Keratinocyte (primary cell): ENCODE results near the gene IL17RC. TPM values are rescaled to one million over a fixed set of nuclear protein-coding genes. Genes with fewer than 3 reads are reported as not detected.

Experiments used
- DNase-seq: peaks from one replicate; pipeline ENCODE4 v3.0.0-alpha.2; 2011; ENCODE audit warnings: low read depth, missing footprints, low spot score
- FAIRE-seq: peaks from 2 replicates; lab custom pipeline; 2011; peaks lifted over from hg19 to GRCh38; lab: Jason Lieb, UNC
- H2AFZ ChIP-seq: 2 replicates; pipeline ENCODE4 v1.6.0; 2012; ENCODE audit warnings: low read length, control low read depth, inconsistent platforms; ENCODE audit not compliant: control insufficient read depth
- H3K27ac ChIP-seq: 2 replicates; pipeline ENCODE4 v1.5.1; 2011; ENCODE audit warnings: low read length; ENCODE audit not compliant: control insufficient read depth, insufficient read depth
- H3K27me3 ChIP-seq: 3 replicates; pipeline ENCODE4 v1.6.0; 2011; ENCODE audit warnings: low read length; ENCODE audit not compliant: control insufficient read depth, insufficient read depth; ENCODE audit errors: extremely low read depth
- H3K36me3 ChIP-seq, 2 experiments: 2 replicates in 1 of 2; 3 replicates in 1 of 2; pipeline ENCODE4 v1.5.1; 2011; ENCODE audit warnings: low read length in 2 of 2, mild to moderate bottlenecking in 1 of 2; ENCODE audit not compliant: control insufficient read depth in 2 of 2, insufficient read depth in 2 of 2; ENCODE audit errors: extremely low read depth in 1 of 2
- H3K4me1 ChIP-seq: 3 replicates; pipeline ENCODE4 v1.5.1; 2011; ENCODE audit warnings: low read length; ENCODE audit not compliant: control insufficient read depth, insufficient read depth; ENCODE audit errors: extremely low read depth
- H3K4me2 ChIP-seq: 3 replicates; pipeline ENCODE4 v1.6.0; 2011; ENCODE audit warnings: low read depth, low read length; ENCODE audit not compliant: control insufficient read depth, insufficient read depth; ENCODE audit errors: extremely low read depth
- H3K4me3 ChIP-seq, 3 experiments: fragments of 200-600 bp in 1 of 3; sonication (generic) in 1 of 3; 2 replicates in 2 of 3; 3 replicates in 1 of 3; pipeline ENCODE4 v1.5.1; 2011 to 2016; ENCODE audit warnings: low read length in 3 of 3, mild to moderate bottlenecking in 3 of 3, control low read depth in 2 of 3, inconsistent platforms in 1 of 3, low read depth in 1 of 3, mixed read lengths in 1 of 3, mixed run types in 1 of 3, moderate library complexity in 1 of 3; ENCODE audit not compliant: control insufficient read depth in 2 of 3, insufficient read depth in 2 of 3; ENCODE audit errors: extremely low read depth in 1 of 3
- H3K79me2 ChIP-seq: 2 replicates; pipeline ENCODE4 v1.6.0; 2012; ENCODE audit warnings: low read length; ENCODE audit not compliant: control insufficient read depth, insufficient read depth
- H3K9ac ChIP-seq: 3 replicates; pipeline ENCODE4 v1.6.0; 2011; ENCODE audit warnings: low read length; ENCODE audit not compliant: control insufficient read depth, insufficient read depth; ENCODE audit errors: extremely low read depth
- H3K9me1 ChIP-seq: 3 replicates; pipeline ENCODE4 v1.6.0; 2011; ENCODE audit warnings: low read length; ENCODE audit not compliant: control insufficient read depth, insufficient read depth; ENCODE audit errors: extremely low read depth
- H3K9me3 ChIP-seq: 2 replicates; pipeline ENCODE4 v1.5.1; 2012; ENCODE audit warnings: low read depth, low read length; ENCODE audit not compliant: control insufficient read depth
- H4K20me1 ChIP-seq: 3 replicates; pipeline ENCODE4 v1.6.0; 2011; ENCODE audit warnings: low read length; ENCODE audit not compliant: control insufficient read depth, insufficient read depth; ENCODE audit errors: extremely low read depth
- CTCF ChIP-seq, 3 experiments: IDR thresholded peaks in 1 of 3; conservative IDR thresholded peaks in 1 of 3; optimal IDR thresholded peaks in 1 of 3; 2 replicates in 2 of 3; 3 replicates in 1 of 3; pipeline versions ENCODE3 to v1.5.1; 2011; ENCODE audit warnings: low read length in 3 of 3, mild to moderate bottlenecking in 3 of 3, moderate library complexity in 2 of 3, control low read depth in 1 of 3, inconsistent platforms in 1 of 3; ENCODE audit not compliant: insufficient read depth in 2 of 3; ENCODE audit errors: extremely low read depth in 1 of 3
- EZH2 ChIP-seq: IDR thresholded peaks from one replicate; pipeline ENCODE4 v1.6.1; 2012; ENCODE audit warnings: inconsistent platforms, mild to moderate bottlenecking, low read length, moderate library complexity
- dilution Hi-C: fragments of 300-500 bp; cut with MboI; formaldehyde crosslinking; loops from one replicate; pipeline ENCODE4 v1.7.0; 2020; ENCODE audit warnings: low sequenced_read_pairs; ENCODE audit not compliant: extremely low pct_ligation_motif_present
- polyA plus RNA-seq, 5 experiments: library from polyadenylated mRNA; depleted of rRNA in 3 of 5; stranded (reverse) in 3 of 5; stranded (forward) in 1 of 5; unstranded in 1 of 5; fragments of >200 nt; gene quantifications; 1 replicate in 1 of 5; 2 replicates in 3 of 5; 3 replicates in 1 of 5; pipeline versions ENCODE4 v1.2.1 to v1.2.3, GENCODE V29; 2011 to 2012; ENCODE audit warnings: missing spikeins in 2 of 5, low read depth in 1 of 5, low replicate concordance in 1 of 5

The IL17RC gene
- polyA plus RNA-seq, 1 donor (not counting 4 experiments of a cell fraction or from before 2014, with no cell fraction given), result 6.3 TPM

- no peak overlapping the region for H3K9ac ChIP-seq
- dilution Hi-C loops, result no loop called here
These were observed 26.2 kb downstream of the IL17RC start for GRCh38 chr3:9942934-9943690.

GRCh38 chr3:9944271-9944670, 27.4 kb downstream of the IL17RC start:
- Histone ChIP-seq H3K4me1 (peaks cover 5% of the 10 kb centered on the region), H3K79me2 (no peaks in the 10 kb centered on the region), H3K4me3 (no peak overlapping the region), H3K27ac (no peak overlapping the region), H2AFZ (no peak overlapping the region), H3K9ac (no peak overlapping the region), H4K20me1 (no peaks in the 10 kb centered on the region), H3K4me2 (no peak overlapping the region), H3K9me3 (no peaks in the 10 kb centered on the region), H3K27me3 (no peaks in the 10 kb centered on the region), H3K9me1 (no peaks in the 10 kb centered on the region), H3K36me3 (peaks cover 0 to 15% of the 10 kb centered on the region in 2 experiments)
- TF ChIP-seq CTCF (optimal IDR thresholded peaks at IDR 0.05 in 1 of 3, IDR thresholded peaks at IDR 0.05 in 1 of 3, conservative IDR thresholded peaks at IDR 0.05 in 1 of 3; ENCODE audit: extremely low read depth in 1 of 3, insufficient read depth in 2 of 3, low read length in 3 of 3) (no peak), EZH2 (no peak)
- DNase-seq (no peak), FAIRE-seq (no peak)
- dilution Hi-C loops, result no loop called here

More at GRCh38 chr3:9942934-9943690, 26.2 kb downstream of the IL17RC start:
- no peak overlapping the region for H3K4me3 ChIP-seq
- H3K27ac ChIP-seq, result no peak overlapping the region
- H3K9me1 ChIP-seq, result no peaks in the 10 kb centered on the region
- H2AFZ ChIP-seq, result no peak overlapping the region
- H3K9me3 ChIP-seq, result no peaks in the 10 kb centered on the region
- no peaks in the 10 kb centered on the region for H4K20me1 ChIP-seq
- no peak overlapping the region for H3K4me2 ChIP-seq
- no peak for DNase-seq
- H3K36me3 ChIP-seq, result peaks cover 1 to 17% of the 10 kb centered on the region in 2 experiments
- TF ChIP-seq EZH2 (no peak), CTCF (optimal IDR thresholded peaks at IDR 0.05 in 1 of 3, IDR thresholded peaks at IDR 0.05 in 1 of 3, conservative IDR thresholded peaks at IDR 0.05 in 1 of 3; ENCODE audit: extremely low read depth in 1 of 3, insufficient read depth in 2 of 3, low read length in 3 of 3) (no peak)
- H3K27me3 ChIP-seq, result no peaks in the 10 kb centered on the region
- H3K79me2 ChIP-seq, result no peaks in the 10 kb centered on the region
- H3K4me1 ChIP-seq, result peaks cover 5% of the 10 kb centered on the region
- no peak for FAIRE-seq
